PC-9 (cell line): ENCODE measurements around the gene PIAS3.

Source experiments
- EZH2 ChIP-seq: fragments of 200-600 bp; sonication (generic); IDR thresholded peaks from 2 replicates; pipeline ENCODE4 v1.8.0; 2017; ENCODE audit warnings: antibody characterized with exemption, low read depth
- TF ChIP-seq, protein P1 (sequence below): fragments of 200-600 bp; sonication (generic); conservative IDR thresholded peaks from 2 replicates; pipeline ENCODE4 v1.6.1; 2017; ENCODE audit warnings: mixed run types, antibody characterized with exemption, mild to moderate bottlenecking, moderate library complexity

DNA sequence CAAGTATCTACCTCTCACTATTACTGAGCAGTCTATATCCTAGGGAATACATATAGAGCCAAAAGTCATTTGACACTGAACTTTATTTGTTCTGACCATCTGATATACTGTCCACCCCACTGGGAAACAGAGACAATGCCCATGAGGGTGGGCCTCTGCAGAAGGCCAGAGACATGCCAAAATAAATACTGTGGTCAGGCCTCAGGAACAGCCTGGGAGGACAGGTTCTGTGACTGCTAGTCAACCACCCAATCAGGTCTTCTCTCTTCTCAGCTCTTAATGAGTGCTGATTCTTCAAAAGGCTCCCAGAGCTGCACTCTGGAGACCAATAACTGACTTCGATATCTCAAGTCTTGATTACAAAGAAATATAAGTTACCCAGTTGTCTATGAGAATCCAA, 32.3 kb upstream of the PIAS3 start:
- TF ChIP-seq, protein P1, sequence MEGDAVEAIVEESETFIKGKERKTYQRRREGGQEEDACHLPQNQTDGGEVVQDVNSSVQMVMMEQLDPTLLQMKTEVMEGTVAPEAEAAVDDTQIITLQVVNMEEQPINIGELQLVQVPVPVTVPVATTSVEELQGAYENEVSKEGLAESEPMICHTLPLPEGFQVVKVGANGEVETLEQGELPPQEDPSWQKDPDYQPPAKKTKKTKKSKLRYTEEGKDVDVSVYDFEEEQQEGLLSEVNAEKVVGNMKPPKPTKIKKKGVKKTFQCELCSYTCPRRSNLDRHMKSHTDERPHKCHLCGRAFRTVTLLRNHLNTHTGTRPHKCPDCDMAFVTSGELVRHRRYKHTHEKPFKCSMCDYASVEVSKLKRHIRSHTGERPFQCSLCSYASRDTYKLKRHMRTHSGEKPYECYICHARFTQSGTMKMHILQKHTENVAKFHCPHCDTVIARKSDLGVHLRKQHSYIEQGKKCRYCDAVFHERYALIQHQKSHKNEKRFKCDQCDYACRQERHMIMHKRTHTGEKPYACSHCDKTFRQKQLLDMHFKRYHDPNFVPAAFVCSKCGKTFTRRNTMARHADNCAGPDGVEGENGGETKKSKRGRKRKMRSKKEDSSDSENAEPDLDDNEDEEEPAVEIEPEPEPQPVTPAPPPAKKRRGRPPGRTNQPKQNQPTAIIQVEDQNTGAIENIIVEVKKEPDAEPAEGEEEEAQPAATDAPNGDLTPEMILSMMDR = no peak
- TF ChIP-seq EZH2 = no peak
